ENCODE measurements around the gene NFATC3. TPM values are rescaled to one million over a fixed set of nuclear protein-coding genes. Genes with fewer than 3 reads are reported as not detected.

Gene NFATC3
- 23.2 TPM for total RNA-seq

- peak; percentile 98 for DNase-seq
These were observed at the start of gene NFATC3 for GRCh38 chr16:68085259-68086071. NFATC3 (plus strand) TSS chr16:68085370; CDS start chr16:68085682, 312 bp downstream.

- DNase-seq, result no peak
These were observed 47.2 kb upstream of the NFATC3 start for GRCh38 chr16:68037841-68038597.

GRCh38 chr16:68040506-68041288, 44.5 kb upstream of the NFATC3 start:
- DNase-seq, result peak; percentile 41

- DNase-seq, result no peak
These were observed 43.4 kb upstream of the NFATC3 start for GRCh38 chr16:68041783-68042182.

DNA sequence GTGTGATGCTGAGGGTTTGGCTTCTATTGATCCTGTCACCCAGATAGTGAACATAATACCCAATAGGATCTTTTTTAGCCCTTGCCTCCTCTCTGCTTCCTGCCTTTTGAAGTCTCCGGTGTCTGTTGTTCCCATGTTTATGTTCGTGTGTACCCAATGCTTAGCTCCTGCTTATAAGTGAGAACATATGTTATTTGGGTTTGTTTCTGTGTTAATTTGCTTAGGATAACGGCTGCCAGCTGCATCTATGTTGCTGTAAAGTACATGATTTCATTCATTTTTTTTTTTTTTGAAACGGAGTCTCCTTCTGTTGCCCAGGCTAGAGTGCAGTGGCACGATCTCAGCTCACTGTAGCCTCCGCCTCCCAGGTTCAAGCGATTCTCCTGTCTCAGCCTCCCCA, 39.1 kb upstream of the NFATC3 start:
- no peak for DNase-seq

DNA sequence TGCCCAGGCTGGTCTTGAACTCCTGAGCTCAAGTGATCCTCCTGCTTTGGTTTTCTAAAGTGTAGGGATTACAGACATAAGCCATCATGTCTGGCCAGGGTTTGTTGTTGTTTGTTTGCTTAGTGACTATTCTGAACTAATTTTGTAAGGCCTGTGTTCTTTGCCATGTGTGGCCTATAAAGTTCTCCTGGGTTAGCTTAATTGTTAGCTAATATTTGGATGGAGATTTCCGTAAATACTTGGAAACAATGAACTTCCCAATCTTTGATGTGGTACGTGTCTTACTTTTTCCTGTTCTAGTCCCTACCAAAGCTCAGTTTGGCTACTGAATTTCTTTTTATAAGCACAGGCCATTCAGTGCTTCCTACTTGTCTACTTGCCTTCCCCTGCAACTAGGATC, 37.2 kb upstream of the NFATC3 start:
- no peak for DNase-seq

GRCh38 chr16:68049449-68049848, 35.7 kb upstream of the NFATC3 start:
- DNase-seq, result no peak

- no peak for DNase-seq
These were observed 29.8 kb upstream of the NFATC3 start for GRCh38 chr16:68055395-68055794.

GRCh38 chr16:68059804-68060203, 25.4 kb upstream of the NFATC3 start:
- DNase-seq, result no peak

DNA sequence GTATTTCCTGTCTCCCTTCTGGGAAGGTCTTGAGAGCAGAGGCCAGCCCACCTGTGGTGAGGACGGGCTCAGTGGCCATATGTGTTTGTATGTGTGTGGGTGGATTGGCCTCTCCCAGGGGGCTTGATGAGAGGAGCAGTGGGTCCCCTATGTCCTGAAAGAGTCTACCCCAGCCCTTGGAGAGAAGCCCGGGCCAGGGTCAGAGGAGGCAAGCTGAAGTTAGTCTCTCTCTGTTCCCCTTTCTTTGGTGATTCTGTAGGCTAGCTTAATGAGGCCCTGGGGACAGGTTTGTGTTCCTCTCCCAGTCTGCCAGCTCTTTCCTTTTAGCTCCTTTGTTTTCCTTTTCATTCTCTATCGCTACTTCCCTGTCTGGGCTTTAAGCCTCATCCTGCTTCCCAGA, 23.8 kb upstream of the NFATC3 start:
- no peak for DNase-seq

- no peak for DNase-seq
These were observed 22.2 kb upstream of the NFATC3 start for GRCh38 chr16:68062910-68063393.

GRCh38 chr16:68064791-68065365, 20.3 kb upstream of the NFATC3 start:
- DNase-seq, result peak; percentile 23

DNA sequence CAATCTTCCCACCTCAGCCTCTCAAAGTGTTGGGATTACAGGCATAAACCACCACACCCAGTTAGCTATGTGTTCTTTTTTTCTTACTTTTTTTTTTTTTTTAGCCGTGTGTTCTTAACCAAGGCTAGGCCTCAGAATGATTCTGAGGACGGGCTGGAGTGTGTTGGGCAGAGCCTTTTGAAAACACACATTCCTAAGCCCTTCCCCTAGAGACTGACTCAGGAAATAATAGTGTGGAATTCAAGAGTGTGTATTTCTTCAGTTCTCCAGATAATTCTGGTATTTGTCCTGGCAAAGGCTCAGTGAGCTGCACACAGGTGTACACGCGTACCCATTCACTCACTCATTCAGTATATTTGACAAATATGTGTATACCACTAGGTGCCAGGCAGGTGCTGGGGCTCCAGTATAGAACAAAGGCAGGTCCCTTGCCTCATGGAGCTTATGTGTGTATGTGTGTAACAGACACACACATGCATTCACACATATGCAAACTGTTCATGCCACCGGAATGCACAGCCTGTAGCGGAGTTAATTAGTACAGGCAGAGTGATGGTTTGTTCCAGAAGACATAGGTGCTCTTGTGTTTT, 19.4 kb upstream of the NFATC3 start:
- DNase-seq, result no peak

DNA sequence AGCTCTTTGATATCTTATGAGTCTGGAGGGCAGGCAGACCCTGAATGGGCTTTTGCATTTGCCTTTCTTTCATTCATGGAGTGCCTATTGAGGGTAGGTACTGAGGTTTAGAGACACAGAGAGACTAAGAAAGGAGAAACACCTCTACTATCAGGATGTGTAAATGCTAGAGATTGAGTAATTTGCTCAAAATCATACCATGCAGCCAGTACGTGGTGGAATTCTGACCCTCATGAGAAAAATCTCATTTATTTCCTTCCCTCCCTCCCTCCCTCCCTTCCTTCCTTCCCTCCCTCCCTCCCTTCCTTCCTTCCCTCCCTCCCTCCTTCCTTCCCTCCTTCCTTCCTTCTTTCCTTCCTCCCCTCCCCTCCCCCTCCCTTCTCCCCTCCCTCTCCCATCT, 18.4 kb upstream of the NFATC3 start:
- DNase-seq, result no peak

GRCh38 chr16:68068926-68069325, 16.2 kb upstream of the NFATC3 start:
- no peak for DNase-seq

DNA sequence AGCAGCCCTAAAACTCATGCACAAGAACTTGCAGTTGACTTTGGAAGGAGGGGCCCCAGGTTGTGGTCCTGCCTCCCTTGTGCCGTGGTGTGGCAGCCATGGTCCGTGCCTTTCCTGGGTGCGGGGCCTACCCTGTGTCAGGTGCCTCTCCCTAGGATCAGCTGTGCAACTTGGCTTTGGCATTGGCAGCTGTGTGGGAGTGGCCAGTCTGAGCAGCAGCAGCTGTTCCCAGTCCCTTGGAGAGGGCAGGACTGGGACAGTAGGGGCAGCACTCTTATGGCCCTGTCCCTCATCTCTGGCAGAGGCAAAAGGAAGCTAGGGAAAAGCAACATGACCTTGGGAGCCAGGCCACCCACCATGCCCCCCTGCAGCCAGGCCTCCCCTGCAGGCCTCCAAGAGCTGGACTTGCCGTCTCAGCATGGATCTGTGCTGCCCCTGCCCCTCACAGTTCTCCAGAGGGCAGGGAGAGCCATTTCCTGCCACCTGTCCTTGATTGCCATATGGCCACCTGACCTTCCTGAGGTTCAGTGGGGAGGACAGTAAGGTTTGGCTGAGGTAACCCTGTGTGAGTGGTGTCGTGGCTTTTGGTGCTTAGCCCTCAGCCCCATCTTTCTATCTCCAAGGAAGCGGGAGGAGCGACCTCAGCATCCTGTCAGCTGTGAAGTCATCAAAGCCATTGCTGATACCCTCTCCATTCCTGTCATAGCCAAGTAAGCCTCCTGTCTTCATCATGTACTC, 15.5 kb upstream of the NFATC3 start:
- DNase-seq, result no peak

- DNase-seq, result no peak
These were observed 14.9 kb upstream of the NFATC3 start for GRCh38 chr16:68070249-68070730.

GRCh38 chr16:68070806-68071517, 14.2 kb upstream of the NFATC3 start:
- no peak for DNase-seq

- no peak for DNase-seq
These were observed 13.7 kb upstream of the NFATC3 start for GRCh38 chr16:68071518-68071901.

DNA sequence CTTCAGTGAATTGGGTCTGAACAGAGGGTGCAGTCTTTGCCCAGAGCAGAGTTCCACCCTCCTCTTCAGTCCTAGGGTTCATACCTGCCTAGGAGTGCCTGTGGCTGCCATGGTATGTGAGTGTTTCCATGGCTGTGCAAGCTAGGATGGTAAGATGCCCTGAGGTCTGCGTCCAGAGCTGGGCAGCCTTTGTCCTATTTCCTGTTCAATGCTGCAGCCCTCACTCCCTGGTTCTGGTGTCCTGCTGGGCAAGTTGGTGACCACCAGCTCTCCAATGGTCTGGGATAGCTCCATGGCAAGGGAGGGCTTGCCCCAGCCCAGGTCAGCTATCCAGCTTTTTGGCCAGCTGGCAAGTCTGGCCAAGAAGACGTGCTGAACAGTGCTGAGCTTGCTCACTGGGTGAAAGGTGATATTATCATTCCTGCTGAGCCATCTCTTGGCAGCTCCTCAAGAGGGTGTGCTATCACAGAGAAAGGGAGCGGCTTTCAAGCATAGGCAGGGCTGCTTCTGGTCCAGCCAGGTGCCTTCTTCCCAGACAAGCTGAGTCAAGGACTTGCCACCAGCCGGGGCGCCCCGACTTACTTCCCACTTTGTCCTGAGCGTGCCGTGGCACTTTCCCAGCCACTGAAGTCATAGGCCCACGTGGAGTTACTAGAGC, 13.0 kb upstream of the NFATC3 start:
- no peak for DNase-seq

Data from occipital lobe (tissue), 2 donors.